Esophagus muscularis mucosa (tissue), 4 donors: ENCODE results near the gene TMEM108. TPM values are rescaled to one million over a fixed set of nuclear protein-coding genes. Genes with fewer than 3 reads are reported as not detected.

ENCODE experiments used
- DNase-seq: peaks from one replicate; pipeline ENCODE4 v3.0.0-alpha.2; 2017; ENCODE audit errors: extremely low spot score
- H3K27ac ChIP-seq, 4 donors: fragments of 200-600 bp; sonication (generic); replicated peaks in 1 of 4; 1 replicate in 3 of 4; 2 replicates in 1 of 4; pipeline ENCODE4 v1.5.1; 2016 to 2019; ENCODE audit warnings: mild to moderate bottlenecking in 1 of 4
- H3K27me3 ChIP-seq, 4 donors: fragments of 200-600 bp; sonication (generic); one replicate each; pipeline versions ENCODE4 v1.5.1 to v1.6.0; 2016 to 2019
- H3K36me3 ChIP-seq, 4 donors: fragments of 200-600 bp; sonication (generic); one replicate each; pipeline ENCODE4 v1.5.1; 2016 to 2019
- H3K4me1 ChIP-seq, 4 donors: fragments of 200-600 bp; sonication (generic); one replicate each; pipeline ENCODE4 v1.5.1; 2016 to 2019
- H3K4me3 ChIP-seq, 4 donors: fragments of 200-600 bp; sonication (generic); 1 replicate in 2 of 4; 2 replicates in 2 of 4; pipeline ENCODE4 v1.5.1; 2016 to 2019; ENCODE audit warnings: mild to moderate bottlenecking in 4 of 4, moderate library complexity in 1 of 4
- H3K9me3 ChIP-seq, 4 donors: fragments of 200-600 bp; sonication (generic); 1 replicate in 3 of 4; 2 replicates in 1 of 4; pipeline ENCODE4 v1.5.1; 2016 to 2019
- CTCF ChIP-seq, 3 experiments: fragments of 200-600 bp in 2 of 3; fragments of 450-650 bp in 1 of 3; sonication (generic) in 2 of 3; IDR thresholded peaks; one replicate each; pipeline ENCODE4 v1.5.1; 2017 to 2019; ENCODE audit warnings: antibody characterized with exemption in 3 of 3, mild to moderate bottlenecking in 2 of 3, moderate library complexity in 1 of 3
- EP300 ChIP-seq: sonication (generic); formaldehyde crosslinking; IDR thresholded peaks from one replicate; pipeline ENCODE4 v1.6.1; 2017; ENCODE audit warnings: antibody characterized with exemption
- POLR2A ChIP-seq: fragments of 450-650 bp; IDR thresholded peaks from one replicate; pipeline ENCODE4 v1.6.1; 2017; ENCODE audit warnings: antibody characterized with exemption, moderate library complexity, mild to moderate bottlenecking, low read depth
- POLR2AphosphoS5 ChIP-seq, 2 donors: sonication (generic); formaldehyde crosslinking; IDR thresholded peaks; one replicate each; pipeline ENCODE4 v1.6.1; 2017; ENCODE audit warnings: antibody characterized with exemption in 2 of 2
- WGBS: methylation state at CpG from one replicate; pipeline ENCODE4 v1.1.5; 2018; 5-methylcytosine and 5-hydroxymethylcytosine counted together
- intact Hi-C: fragments of 100-400 bp; cut with DNase I; formaldehyde crosslinking; loops from one replicate; pipeline ENCODE4 v1.15.1; 2023
- total RNA-seq, 4 donors: library from RNA; depleted of rRNA; stranded (reverse); fragments of >200 nt; gene quantifications; one replicate each; pipeline versions ENCODE4 v1.1.0 to v1.2.1, GENCODE V29; 2016

TMEM108 gene
- total RNA-seq, 4 donors from 2014 or later: 8.6 to 12.1 (median 11.2) TPM

GRCh38 chr3:133330065-133330464 is 291.9 kb downstream of the TMEM108 start:
- H3K4me3 ChIP-seq: no peak overlapping the region
- no peak overlapping the region for H3K27ac ChIP-seq
- intact Hi-C loops: no loop called here
- H3K4me1 ChIP-seq: no peaks in the 10 kb centered on the region
- H3K9me3 ChIP-seq: no peaks in the 10 kb centered on the region
- 43% methylated on average over 1 of the region's 1 CpG for WGBS
- DNase-seq: no peak
- H3K36me3 ChIP-seq: no peaks in the 10 kb centered on the region
- TF ChIP-seq EP300 (no peak), CTCF (IDR thresholded peaks at IDR 0.05) (no peak), POLR2AphosphoS5 (IDR thresholded peaks at IDR 0.05) (no peak), POLR2A (no peak)
- H3K27me3 ChIP-seq: no peaks in the 10 kb centered on the region

- H3K36me3 ChIP-seq: no peaks in the 10 kb centered on the region
- intact Hi-C loops: no loop called here
- no peak for DNase-seq
- H3K4me3 ChIP-seq: no peak overlapping the region
- no peak for TF ChIP-seq EP300
- no peak for TF ChIP-seq CTCF (IDR thresholded peaks at IDR 0.05)
- no peak overlapping the region for H3K27ac ChIP-seq
- no peaks in the 10 kb centered on the region for H3K27me3 ChIP-seq
- no peaks in the 10 kb centered on the region for H3K9me3 ChIP-seq
- H3K4me1 ChIP-seq: no peaks in the 10 kb centered on the region
Observed at GRCh38 chr3:133330522-133330921, 292.3 kb downstream of the TMEM108 start.

GRCh38 chr3:133354721-133355120 is 316.5 kb downstream of the TMEM108 start:
- no peaks in the 10 kb centered on the region for H3K4me1 ChIP-seq
- no peaks in the 10 kb centered on the region for H3K36me3 ChIP-seq
- no peak overlapping the region for H3K4me3 ChIP-seq
- TF ChIP-seq POLR2A (no peak), POLR2AphosphoS5 (IDR thresholded peaks at IDR 0.05) (no peak), EP300 (no peak), CTCF (IDR thresholded peaks at IDR 0.05) (no peak)
- 89% methylated on average over 4 of the region's 4 CpGs for WGBS
- H3K9me3 ChIP-seq: peaks cover 0 to 5% (median 0%) of the 10 kb centered on the region in 4 donors
- no peak overlapping the region for H3K27ac ChIP-seq
- intact Hi-C loops: no loop called here
- no peak for DNase-seq
- H3K27me3 ChIP-seq: no peaks in the 10 kb centered on the region

GRCh38 chr3:133360476-133360875 is 322.3 kb downstream of the TMEM108 start:
- H3K36me3 ChIP-seq: no peaks in the 10 kb centered on the region
- 93% methylated on average over 2 of the region's 2 CpGs for WGBS
- no peak for TF ChIP-seq CTCF (IDR thresholded peaks at IDR 0.05)
- no peak for TF ChIP-seq POLR2A
- no peak for TF ChIP-seq POLR2AphosphoS5 (IDR thresholded peaks at IDR 0.05)
- no peak for TF ChIP-seq EP300

GRCh38 chr3:133361011-133361410 is 322.8 kb downstream of the TMEM108 start:
- WGBS: 100% methylated on average over 2 of the region's 2 CpGs
- intact Hi-C loops: no loop called here
- Histone ChIP-seq H3K27me3 (no peaks in the 10 kb centered on the region), H3K4me1 (no peaks in the 10 kb centered on the region), H3K27ac (no peak overlapping the region), H3K9me3 (peaks cover 0 to 5% (median 0%) of the 10 kb centered on the region in 4 donors), H3K36me3 (no peaks in the 10 kb centered on the region), H3K4me3 (no peak overlapping the region)
- no peak for DNase-seq
- TF ChIP-seq POLR2AphosphoS5 (IDR thresholded peaks at IDR 0.05) (no peak), CTCF (IDR thresholded peaks at IDR 0.05) (no peak), EP300 (no peak), POLR2A (no peak)

More at GRCh38 chr3:133360476-133360875, 322.3 kb downstream of the TMEM108 start:
- H3K27me3 ChIP-seq: no peaks in the 10 kb centered on the region
- H3K4me1 ChIP-seq: no peaks in the 10 kb centered on the region
- peak; percentile 81 for DNase-seq
- intact Hi-C loops: no loop called here
- peaks cover 0 to 5% (median 0%) of the 10 kb centered on the region in 4 donors for H3K9me3 ChIP-seq
- H3K27ac ChIP-seq: no peak overlapping the region
- H3K4me3 ChIP-seq: no peak overlapping the region
